ENCODE data around the gene LYPLAL1. TPM values are rescaled to one million over a fixed set of nuclear protein-coding genes. Genes with fewer than 3 reads are reported as not detected.

Gene LYPLAL1
- polyA plus RNA-seq, 1 donor, result 30.3 TPM

DNA sequence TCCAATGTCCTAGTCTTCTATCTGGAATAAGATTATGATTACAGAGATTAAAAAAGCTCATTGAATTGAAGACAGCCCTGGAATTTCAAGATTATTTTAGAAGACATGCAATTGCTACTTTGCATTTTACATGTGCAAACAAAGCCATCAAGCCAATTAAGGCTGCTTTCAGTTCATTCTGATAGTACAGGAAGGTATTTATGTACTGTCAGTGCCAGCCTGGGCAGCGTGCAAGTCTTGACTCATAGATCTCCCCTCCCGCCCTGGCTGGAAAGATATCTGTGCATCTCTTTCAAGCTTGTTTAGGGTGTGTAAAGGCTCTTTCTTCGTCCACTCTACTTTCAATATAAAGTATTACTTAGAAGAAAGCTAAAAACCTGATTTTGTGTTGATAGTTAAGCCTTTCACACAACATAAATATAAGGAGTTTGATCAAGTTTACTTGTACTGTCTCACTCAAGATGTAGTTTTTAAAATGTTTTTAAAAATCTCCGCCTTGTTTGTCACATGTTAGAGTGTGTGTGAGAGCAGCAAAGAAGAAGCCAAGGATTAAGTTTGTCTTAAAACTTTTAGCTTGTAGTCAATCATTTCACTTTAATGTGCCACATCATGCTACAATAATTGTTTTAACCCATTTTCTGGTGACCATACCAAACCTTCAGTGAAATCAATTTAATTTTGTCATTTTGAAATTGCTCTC, 13.6 kb upstream of the LYPLAL1 start:
- Histone ChIP-seq H3K27me3 (ENCODE audit: control insufficient read depth, insufficient read depth, low read length) (no peaks in the 10 kb centered on the region), H3K36me3 (ENCODE audit: control insufficient read depth, insufficient read depth, low read length) (no peaks in the 10 kb centered on the region), H3K9me3 (ENCODE audit: control insufficient read depth, low read depth, low read length) (no peaks in the 10 kb centered on the region), H3K4me3 (ENCODE audit: low read length) (no peak overlapping the region), H3K27ac (ENCODE audit: low read length) (no peak overlapping the region), H3K4me1 (ENCODE audit: control insufficient read depth, insufficient read depth, low read length) (no peaks in the 10 kb centered on the region)
- WGBS (ENCODE audit: insufficient coverage, low lambda C conversion rate), result no CpG with 5 or more reads among the region's 4 CpGs
- no peak for DNase-seq

DNA sequence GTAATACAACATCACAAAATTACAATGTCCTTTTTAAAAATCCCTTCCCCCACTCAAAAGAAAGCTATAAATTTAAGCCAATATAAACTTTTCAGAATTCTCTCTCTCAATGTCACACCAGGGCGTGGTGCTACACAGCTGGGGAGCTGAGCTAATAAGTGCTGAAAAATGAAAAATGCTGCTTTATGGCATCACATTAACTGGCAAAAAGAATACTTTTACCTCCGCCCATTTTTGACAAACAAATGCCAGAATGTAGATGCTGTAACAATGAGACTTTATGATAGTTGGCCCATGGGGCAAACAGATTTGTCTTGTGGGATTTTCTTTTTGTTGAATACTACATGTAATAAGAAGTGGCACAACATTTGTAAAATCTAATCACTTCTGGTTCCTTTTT, 12.7 kb upstream of the LYPLAL1 start:
- Histone ChIP-seq H3K36me3 (ENCODE audit: control insufficient read depth, insufficient read depth, low read length) (no peaks in the 10 kb centered on the region), H3K27ac (ENCODE audit: low read length) (no peak overlapping the region), H3K9me3 (ENCODE audit: control insufficient read depth, low read depth, low read length) (no peaks in the 10 kb centered on the region), H3K27me3 (ENCODE audit: control insufficient read depth, insufficient read depth, low read length) (no peaks in the 10 kb centered on the region), H3K4me3 (ENCODE audit: low read length) (no peak overlapping the region), H3K4me1 (ENCODE audit: control insufficient read depth, insufficient read depth, low read length) (no peaks in the 10 kb centered on the region)
- DNase-seq, result no peak
- 50% methylated on average over 1 of the region's 2 CpGs for WGBS (ENCODE audit: insufficient coverage, low lambda C conversion rate)

DNA sequence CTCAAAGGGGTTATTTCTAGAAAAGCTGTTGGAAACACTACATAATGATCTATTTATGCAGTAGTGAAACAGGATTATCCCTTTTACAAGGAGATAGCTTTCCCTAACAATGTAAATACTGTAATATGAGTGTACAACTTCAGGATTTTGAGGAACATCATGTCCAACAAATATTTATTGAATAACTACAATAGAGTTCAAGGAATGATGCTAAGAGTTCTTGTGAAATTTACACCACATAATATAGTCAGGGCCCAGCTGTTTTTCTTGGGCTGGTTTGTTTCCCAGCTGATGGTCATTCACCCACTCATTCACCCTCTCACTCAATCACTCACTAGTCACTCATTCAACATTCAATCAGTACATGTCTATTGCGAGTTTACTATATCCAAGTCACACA, 12.3 kb upstream of the LYPLAL1 start:
- Histone ChIP-seq H3K9me3 (ENCODE audit: control insufficient read depth, low read depth, low read length) (no peaks in the 10 kb centered on the region), H3K36me3 (ENCODE audit: control insufficient read depth, insufficient read depth, low read length) (no peaks in the 10 kb centered on the region), H3K4me1 (ENCODE audit: control insufficient read depth, insufficient read depth, low read length) (no peaks in the 10 kb centered on the region), H3K27me3 (ENCODE audit: control insufficient read depth, insufficient read depth, low read length) (no peaks in the 10 kb centered on the region), H3K27ac (ENCODE audit: low read length) (no peak overlapping the region), H3K4me3 (ENCODE audit: low read length) (no peak overlapping the region)
- WGBS (ENCODE audit: insufficient coverage, low lambda C conversion rate), result 100% methylated on average over 1 of the region's 1 CpG
- no peak for DNase-seq

DNA sequence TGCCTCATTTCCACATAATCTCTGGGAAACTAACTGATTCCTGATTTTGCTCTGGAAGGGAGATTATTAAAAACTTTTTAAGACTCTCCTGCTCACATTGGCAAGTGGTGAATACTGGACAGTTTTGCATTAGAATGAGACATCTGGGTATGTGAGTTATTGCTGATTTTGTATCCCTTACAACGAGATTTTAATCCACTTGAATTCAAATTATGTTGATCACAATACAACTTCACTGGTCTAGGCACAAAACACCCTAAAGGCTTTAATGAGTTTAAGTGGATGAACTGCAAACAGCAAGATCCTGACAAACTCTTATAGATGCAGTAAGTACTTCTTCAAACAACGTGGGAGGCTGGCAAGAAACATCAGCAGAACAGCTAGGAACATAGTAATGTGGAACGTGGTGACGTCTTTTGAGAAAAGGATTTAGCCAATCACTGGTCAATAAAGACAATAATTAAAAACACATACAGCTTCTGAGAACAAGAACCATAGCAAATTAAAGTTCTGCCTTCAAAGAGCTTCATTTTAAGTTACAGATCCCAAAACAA, 10.2 kb upstream of the LYPLAL1 start:
- no peak for DNase-seq
- no peaks in the 10 kb centered on the region for H3K36me3 ChIP-seq (ENCODE audit: control insufficient read depth, insufficient read depth, low read length)
- no peaks in the 10 kb centered on the region for H3K9me3 ChIP-seq (ENCODE audit: control insufficient read depth, low read depth, low read length)
- H3K27me3 ChIP-seq (ENCODE audit: control insufficient read depth, insufficient read depth, low read length), result no peaks in the 10 kb centered on the region
- no peak overlapping the region for H3K4me3 ChIP-seq (ENCODE audit: low read length)
- H3K27ac ChIP-seq (ENCODE audit: low read length), result no peak overlapping the region
- 40% methylated on average over 1 of the region's 4 CpGs for WGBS (ENCODE audit: insufficient coverage, low lambda C conversion rate)
- H3K4me1 ChIP-seq (ENCODE audit: control insufficient read depth, insufficient read depth, low read length), result no peaks in the 10 kb centered on the region

DNA sequence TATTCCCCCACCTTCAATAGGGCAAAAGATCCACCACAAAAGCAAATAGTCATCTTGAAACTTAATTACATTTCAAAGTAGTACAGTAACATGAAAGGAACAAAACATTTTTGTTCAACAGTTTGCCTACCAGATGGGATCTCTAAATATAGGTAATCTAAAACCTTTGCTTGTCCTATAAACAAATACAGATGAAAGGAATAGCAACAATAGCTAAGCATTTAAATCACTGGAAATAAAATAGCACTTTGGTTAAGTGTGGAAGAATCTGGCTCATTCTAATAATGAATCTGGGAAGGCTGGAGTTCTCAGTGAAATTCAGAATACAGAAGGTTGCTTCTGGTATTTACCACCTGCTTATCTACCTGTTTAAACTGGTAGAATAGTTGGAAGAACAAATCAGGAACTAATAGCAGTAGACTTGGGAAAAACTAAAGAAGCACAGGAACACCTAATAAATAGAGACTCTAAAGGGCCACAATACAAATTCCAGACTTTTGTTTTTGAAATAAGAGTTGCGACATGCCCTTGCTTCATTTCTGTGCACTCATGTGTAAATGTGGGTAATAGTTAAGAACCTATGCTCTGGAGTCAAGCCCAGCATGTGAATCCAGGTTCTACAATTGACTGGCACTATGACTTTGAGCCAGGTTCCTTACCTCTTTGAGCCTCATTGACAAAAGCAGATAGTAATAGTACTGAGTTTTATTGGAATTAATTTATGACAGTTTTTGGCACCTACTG, 2.3 kb upstream of the LYPLAL1 start:
- Histone ChIP-seq H3K4me1 (ENCODE audit: control insufficient read depth, insufficient read depth, low read length) (peaks cover 6% of the 10 kb centered on the region), H3K36me3 (ENCODE audit: control insufficient read depth, insufficient read depth, low read length) (no peaks in the 10 kb centered on the region), H3K27me3 (ENCODE audit: control insufficient read depth, insufficient read depth, low read length) (no peaks in the 10 kb centered on the region), H3K4me3 (ENCODE audit: low read length) (no peak overlapping the region), H3K9me3 (ENCODE audit: control insufficient read depth, low read depth, low read length) (no peaks in the 10 kb centered on the region), H3K27ac (ENCODE audit: low read length) (no peak overlapping the region)
- 83% methylated on average over 1 of the region's 1 CpG for WGBS (ENCODE audit: insufficient coverage, low lambda C conversion rate)
- DNase-seq, result no peak

DNA sequence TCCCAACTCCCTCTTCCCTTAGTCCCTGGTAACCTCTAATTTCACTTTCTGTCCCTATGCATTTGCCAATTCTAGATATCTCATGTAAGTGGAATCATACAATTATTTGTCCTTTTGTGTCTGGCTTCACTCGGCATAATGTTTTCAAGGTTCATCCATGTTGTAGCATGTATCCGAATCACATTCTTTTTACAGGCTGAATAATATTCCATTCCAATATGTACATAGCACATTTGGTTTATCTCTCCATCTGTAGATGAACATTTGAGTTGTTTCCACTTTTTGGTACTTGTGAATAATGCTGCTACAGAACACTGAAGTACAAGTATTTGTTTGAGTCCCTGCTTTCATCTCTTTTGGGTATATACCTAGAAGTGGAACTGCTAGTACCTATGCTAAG, 857 bp upstream of the LYPLAL1 start:
- Histone ChIP-seq H3K36me3 (ENCODE audit: control insufficient read depth, insufficient read depth, low read length) (no peaks in the 10 kb centered on the region), H3K4me3 (ENCODE audit: low read length) (no peak overlapping the region), H3K9me3 (ENCODE audit: control insufficient read depth, low read depth, low read length) (no peaks in the 10 kb centered on the region), H3K27me3 (ENCODE audit: control insufficient read depth, insufficient read depth, low read length) (no peaks in the 10 kb centered on the region), H3K27ac (ENCODE audit: low read length) (no peak overlapping the region), H3K4me1 (ENCODE audit: control insufficient read depth, insufficient read depth, low read length) (peaks cover 6% of the 10 kb centered on the region)
- DNase-seq, result no peak
- WGBS (ENCODE audit: insufficient coverage, low lambda C conversion rate), result 100% methylated on average over 1 of the region's 2 CpGs

DNA sequence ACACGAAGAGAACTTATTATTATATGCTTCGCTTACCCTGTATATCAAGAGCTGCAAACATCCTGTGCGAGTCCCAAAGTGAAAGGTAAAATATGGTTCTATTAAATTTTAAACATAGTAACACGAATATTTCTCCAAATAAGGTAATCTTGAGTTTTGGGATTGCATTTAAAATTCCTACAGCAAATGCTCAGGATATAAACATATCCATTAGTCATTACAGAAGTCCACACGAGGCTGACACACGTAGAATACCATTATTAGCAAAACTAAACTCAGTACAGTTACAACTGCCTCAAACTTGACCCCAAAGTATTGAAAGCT, 282 bp upstream of the LYPLAL1 start:
- peak overlapping the region; percentile 26 for H3K27ac ChIP-seq (ENCODE audit: low read length)
- H3K9me3 ChIP-seq (ENCODE audit: control insufficient read depth, low read depth, low read length), result no peaks in the 10 kb centered on the region
- no peak for DNase-seq
- H3K27me3 ChIP-seq (ENCODE audit: control insufficient read depth, insufficient read depth, low read length), result no peaks in the 10 kb centered on the region
- H3K4me3 ChIP-seq (ENCODE audit: low read length), result peak overlapping the region; percentile 85
- 78% methylated on average over 3 of the region's 6 CpGs for WGBS (ENCODE audit: insufficient coverage, low lambda C conversion rate)
- H3K36me3 ChIP-seq (ENCODE audit: control insufficient read depth, insufficient read depth, low read length), result no peaks in the 10 kb centered on the region
- peaks cover 6% of the 10 kb centered on the region for H3K4me1 ChIP-seq (ENCODE audit: control insufficient read depth, insufficient read depth, low read length)

DNA sequence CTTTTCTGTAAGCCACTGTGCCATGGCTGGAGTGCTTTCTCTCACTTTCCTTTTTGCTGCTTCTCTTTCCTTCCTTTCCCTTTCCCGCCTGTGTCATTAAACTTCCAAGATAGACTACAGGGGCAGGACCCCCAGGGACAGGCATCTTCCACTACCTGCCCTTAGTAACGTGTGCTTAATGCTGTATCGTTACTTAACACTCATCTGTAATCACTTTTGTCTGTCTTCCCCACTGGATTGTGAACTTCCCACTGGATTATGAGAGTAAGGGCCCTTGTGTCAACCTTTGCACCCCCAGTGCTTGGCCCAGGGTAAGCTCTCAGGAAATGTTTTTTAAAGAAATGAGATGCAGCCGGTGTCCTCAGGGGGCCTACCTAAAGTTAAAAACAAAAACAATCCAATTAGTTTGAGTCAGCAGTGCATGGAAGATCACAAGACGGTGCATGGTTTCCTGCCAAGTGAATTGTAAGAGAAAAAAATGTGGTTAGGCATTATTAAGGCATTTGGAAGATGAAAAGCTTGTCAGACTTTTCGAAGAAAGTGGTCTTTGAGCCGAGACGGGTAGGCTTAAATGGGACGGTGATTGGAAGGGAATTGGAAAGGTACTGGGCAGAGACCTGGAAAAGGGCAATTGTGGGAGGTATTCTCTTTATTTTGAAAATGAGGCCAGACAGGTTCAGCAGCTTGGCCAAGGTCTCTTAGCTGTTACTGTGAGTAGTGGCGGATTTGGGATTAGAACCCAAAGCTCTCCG, 958 bp downstream of the LYPLAL1 start:
- 36% methylated on average over 3 of the region's 11 CpGs for WGBS (ENCODE audit: insufficient coverage, low lambda C conversion rate)
- Histone ChIP-seq H3K27ac (ENCODE audit: low read length) (peak overlapping the region; percentile 76), H3K27me3 (ENCODE audit: control insufficient read depth, insufficient read depth, low read length) (no peaks in the 10 kb centered on the region), H3K4me1 (ENCODE audit: control insufficient read depth, insufficient read depth, low read length) (peaks cover 6% of the 10 kb centered on the region), H3K9me3 (ENCODE audit: control insufficient read depth, low read depth, low read length) (no peaks in the 10 kb centered on the region), H3K4me3 (ENCODE audit: low read length) (peak overlapping the region; percentile 85), H3K36me3 (ENCODE audit: control insufficient read depth, insufficient read depth, low read length) (peaks cover 2% of the 10 kb centered on the region)
- DNase-seq, result peak; percentile 42 to 77

DNA sequence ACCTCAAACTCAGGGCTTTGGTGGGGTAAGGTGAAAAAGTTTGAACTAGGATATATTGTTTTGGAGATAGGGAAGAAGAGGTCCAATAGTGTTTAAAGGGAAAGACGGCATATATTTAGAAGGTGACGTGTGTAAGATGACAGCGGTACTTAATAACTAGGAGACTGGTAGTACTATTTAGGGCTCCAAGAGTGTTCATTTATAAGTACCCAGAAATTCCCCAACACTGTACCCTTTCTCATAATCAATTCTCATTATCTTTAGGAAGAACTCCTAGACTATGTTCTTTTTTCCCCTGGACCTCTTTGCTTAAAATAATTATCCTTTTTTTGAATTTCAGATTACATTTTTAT, 1.5 kb downstream of the LYPLAL1 start:
- Histone ChIP-seq H3K27me3 (ENCODE audit: control insufficient read depth, insufficient read depth, low read length) (no peaks in the 10 kb centered on the region), H3K27ac (ENCODE audit: low read length) (peak overlapping the region; percentile 76), H3K36me3 (ENCODE audit: control insufficient read depth, insufficient read depth, low read length) (peaks cover 5% of the 10 kb centered on the region), H3K4me1 (ENCODE audit: control insufficient read depth, insufficient read depth, low read length) (peaks cover 6% of the 10 kb centered on the region), H3K4me3 (ENCODE audit: low read length) (peak overlapping the region; percentile 85), H3K9me3 (ENCODE audit: control insufficient read depth, low read depth, low read length) (no peaks in the 10 kb centered on the region)
- no peak for DNase-seq
- no CpG with 5 or more reads among the region's 3 CpGs for WGBS (ENCODE audit: insufficient coverage, low lambda C conversion rate)

DNA sequence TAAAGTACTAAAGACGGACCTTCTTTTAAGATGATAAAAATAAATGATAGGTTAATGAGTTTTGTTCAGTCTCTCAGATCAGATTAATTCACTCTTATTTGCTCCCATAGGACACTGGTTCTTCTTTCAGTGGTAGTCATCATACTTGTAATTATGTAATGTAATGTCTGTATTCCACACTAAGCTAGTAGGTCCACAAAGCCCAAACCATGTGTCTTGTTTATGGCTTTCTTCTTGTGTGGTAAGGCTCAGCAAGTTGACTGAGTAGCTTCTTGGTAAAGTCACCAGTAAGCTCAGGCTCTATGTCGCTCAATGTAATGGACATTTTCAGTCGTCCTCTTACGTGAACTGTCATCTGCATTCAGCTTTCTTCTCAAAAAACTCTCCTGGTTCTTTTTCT, 2.5 kb downstream of the LYPLAL1 start:
- Histone ChIP-seq H3K27me3 (ENCODE audit: control insufficient read depth, insufficient read depth, low read length) (no peaks in the 10 kb centered on the region), H3K4me1 (ENCODE audit: control insufficient read depth, insufficient read depth, low read length) (peaks cover 6% of the 10 kb centered on the region), H3K27ac (ENCODE audit: low read length) (no peak overlapping the region), H3K36me3 (ENCODE audit: control insufficient read depth, insufficient read depth, low read length) (peaks cover 5% of the 10 kb centered on the region), H3K4me3 (ENCODE audit: low read length) (no peak overlapping the region), H3K9me3 (ENCODE audit: control insufficient read depth, low read depth, low read length) (no peaks in the 10 kb centered on the region)
- no peak for DNase-seq
- no CpG with 5 or more reads among the region's 4 CpGs for WGBS (ENCODE audit: insufficient coverage, low lambda C conversion rate)

Measured in large intestine (tissue), 3 donors.